GM08714 (cell line): ENCODE measurements around the gene SANBR.

Experiments
- H3K4me3 ChIP-seq: fragments of 200-500 bp; sonication (Bioruptor generic); 2 replicates; pipeline ENCODE4 v1.5.1; 2014; ENCODE audit warnings: mild to moderate bottlenecking, low read length, inconsistent platforms
- ZNF274 ChIP-seq: IDR thresholded peaks from 2 replicates; pipeline ENCODE4 v1.6.1; 2012; ENCODE audit warnings: mild to moderate bottlenecking, low read depth, low read length

The SANBR gene

GRCh38 chr2:61045226-61045625, 20.4 kb upstream of the SANBR start:
- no peak overlapping the region for H3K4me3 ChIP-seq
- no peak for TF ChIP-seq ZNF274

- no peak for TF ChIP-seq ZNF274
- H3K4me3 ChIP-seq: no peak overlapping the region
Observed at GRCh38 chr2:61045999-61046398, 19.7 kb upstream of the SANBR start.

DNA sequence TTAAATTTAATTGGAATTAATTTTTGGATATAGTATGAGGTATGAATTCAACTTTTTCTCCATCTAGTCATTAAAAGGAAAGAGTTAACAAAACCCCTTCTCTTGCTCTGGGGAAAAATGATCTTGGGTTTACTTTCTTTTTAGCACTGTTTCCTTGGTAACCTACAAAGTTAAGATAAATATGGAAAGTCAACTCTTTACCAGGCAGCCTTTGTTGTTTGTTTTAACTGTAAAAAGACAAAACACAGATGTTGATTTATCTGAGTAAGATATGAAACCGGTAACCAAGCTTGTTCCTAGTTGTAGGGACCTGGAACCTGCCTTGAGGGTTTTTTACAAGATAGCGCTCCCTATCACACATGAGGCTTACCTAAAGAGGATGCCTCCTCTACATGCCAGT, 10.1 kb upstream of the SANBR start:
- no peak for TF ChIP-seq ZNF274
- H3K4me3 ChIP-seq: no peak overlapping the region

- no peak for TF ChIP-seq ZNF274
Observed at GRCh38 chr2:61057562-61057961, 8.1 kb upstream of the SANBR start.

DNA sequence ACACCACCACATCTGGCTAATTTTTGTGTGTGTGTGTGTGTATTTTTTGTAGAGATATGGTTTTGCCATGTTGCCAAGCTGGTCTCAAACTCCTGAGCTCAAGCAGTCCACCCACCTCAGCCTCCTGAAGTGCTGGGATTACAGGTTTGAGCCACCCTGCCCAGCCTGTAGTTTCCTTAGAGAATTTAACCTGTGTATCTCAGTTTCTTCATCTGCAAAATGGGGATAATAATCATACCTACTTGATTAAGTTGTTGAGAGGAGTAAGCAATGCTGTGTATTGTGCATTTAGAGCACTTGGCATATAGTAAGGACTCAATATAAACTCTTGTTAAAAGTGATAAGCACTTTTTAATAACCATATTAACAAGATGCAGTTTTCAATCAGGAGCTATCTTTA, 6.3 kb upstream of the SANBR start:
- H3K4me3 ChIP-seq: no peak overlapping the region
- TF ChIP-seq ZNF274: no peak

More at GRCh38 chr2:61057562-61057961, 8.1 kb upstream of the SANBR start:
- H3K4me3 ChIP-seq: no peak overlapping the region

GRCh38 chr2:61074100-61074499, 8.4 kb downstream of the SANBR start:
- TF ChIP-seq ZNF274: no peak
- no peak overlapping the region for H3K4me3 ChIP-seq

DNA sequence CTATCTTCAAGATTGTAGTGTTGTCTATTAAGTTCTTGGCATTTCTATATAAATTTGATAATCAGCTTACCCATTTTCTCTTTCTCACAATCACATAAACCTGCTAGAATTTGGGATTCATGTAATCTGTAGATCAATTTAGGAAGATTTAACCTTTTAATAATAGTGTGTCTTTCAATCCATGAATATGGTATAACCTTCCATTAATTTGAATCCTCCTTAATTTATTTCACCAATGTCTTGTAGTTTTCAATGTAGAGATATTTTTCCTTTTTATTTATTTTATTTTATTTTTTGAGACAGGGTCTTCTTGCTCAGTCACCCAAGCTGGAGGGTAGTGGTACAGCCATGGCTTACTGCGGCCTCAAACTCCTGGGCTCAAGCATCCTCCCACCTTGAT, 20.2 kb downstream of the SANBR start:
- no peak for TF ChIP-seq ZNF274
- no peak overlapping the region for H3K4me3 ChIP-seq

- H3K4me3 ChIP-seq: no peak overlapping the region
- no peak for TF ChIP-seq ZNF274
Observed at GRCh38 chr2:61089797-61090196, 24.1 kb downstream of the SANBR start.

GRCh38 chr2:61090386-61090921, 24.8 kb downstream of the SANBR start:
- TF ChIP-seq ZNF274: no peak
- H3K4me3 ChIP-seq: no peak overlapping the region

DNA sequence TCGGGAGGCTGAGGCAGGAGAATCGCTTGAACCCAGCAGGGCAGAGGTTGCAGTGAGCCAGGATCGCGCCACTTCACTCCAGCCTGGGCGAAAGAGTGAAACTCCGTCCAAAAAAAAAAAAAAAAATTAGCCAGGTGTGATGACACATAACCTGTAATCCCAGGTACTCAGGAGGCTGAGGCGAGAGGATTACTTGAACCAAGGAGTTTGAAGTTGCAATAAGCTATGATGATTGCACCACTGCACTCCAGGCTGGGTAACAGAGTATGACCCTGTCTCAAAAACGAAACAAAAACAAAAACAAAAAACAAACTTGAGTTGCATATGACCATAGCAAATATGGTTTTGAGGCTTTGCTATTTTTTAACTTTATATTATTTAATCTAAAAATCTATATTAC, 25.8 kb downstream of the SANBR start:
- H3K4me3 ChIP-seq: no peak overlapping the region
- no peak for TF ChIP-seq ZNF274

GRCh38 chr2:61096438-61096837, 30.8 kb downstream of the SANBR start:
- no peak for TF ChIP-seq ZNF274
- no peak overlapping the region for H3K4me3 ChIP-seq

DNA sequence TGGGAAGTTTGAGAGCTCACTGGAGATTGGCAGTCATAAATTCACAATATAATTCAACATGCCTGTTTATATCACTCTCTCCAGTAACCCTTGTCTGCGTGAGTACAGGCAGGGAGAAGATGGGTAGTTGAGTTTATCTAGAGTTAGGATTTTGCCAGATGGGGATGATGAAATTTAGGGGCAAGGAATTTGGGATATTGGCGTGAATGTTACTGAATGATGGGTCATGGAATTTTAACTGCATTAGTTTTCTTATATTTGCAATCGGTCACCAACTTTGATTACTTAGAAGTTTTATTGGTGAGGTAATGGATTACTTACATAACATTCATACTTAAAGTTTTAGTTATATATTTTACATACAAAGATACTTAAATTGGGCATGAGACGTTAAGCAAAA, 35.1 kb downstream of the SANBR start:
- H3K4me3 ChIP-seq: no peak overlapping the region
- TF ChIP-seq ZNF274: no peak

DNA sequence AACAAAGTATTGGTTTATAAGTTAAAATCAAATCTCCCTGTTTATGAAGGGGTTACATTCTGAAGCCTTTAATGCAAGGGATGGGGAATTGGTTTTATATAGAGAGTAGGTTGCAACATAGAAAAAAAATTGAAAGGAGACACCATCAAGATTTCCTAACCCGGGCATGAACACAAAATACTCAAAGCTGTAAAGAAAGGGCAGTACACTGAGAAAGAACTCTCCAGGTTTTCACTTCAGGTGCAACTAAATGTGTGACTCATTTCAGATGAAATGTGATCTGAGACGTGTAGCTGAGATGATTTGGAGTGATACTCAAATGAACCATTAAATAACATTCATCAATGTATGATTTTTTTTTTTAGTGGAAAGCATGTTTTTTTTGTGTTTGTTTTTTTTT, 43.6 kb downstream of the SANBR start:
- TF ChIP-seq ZNF274: no peak
- H3K4me3 ChIP-seq: no peak overlapping the region

- H3K4me3 ChIP-seq: no peak overlapping the region
- TF ChIP-seq ZNF274: no peak
Observed at GRCh38 chr2:61111708-61112107, 46.0 kb downstream of the SANBR start.

GRCh38 chr2:61114147-61114546, 48.5 kb downstream of the SANBR start:
- no peak for TF ChIP-seq ZNF274

More at GRCh38 chr2:61114147-61114546, 48.5 kb downstream of the SANBR start:
- no peak overlapping the region for H3K4me3 ChIP-seq
